H1 (cell line): ENCODE data around the gene SCGB3A1. TPM values are rescaled to one million over a fixed set of nuclear protein-coding genes. Genes with fewer than 3 reads are reported as not detected.

Experiments used
- CTCF ChIA-PET: fragments of 300-600 bp; sonication (Branson Sonifier 250); formaldehyde crosslinking; loops from one replicate; lab custom pipeline; 2021; ENCODE audit not compliant: partially characterized antibody; lab: Charles Lee
- POLR2A ChIA-PET: fragments of 300-600 bp; sonication (Branson Sonifier 250); formaldehyde crosslinking; loops from one replicate; lab custom pipeline; 2021; ENCODE audit warnings: inconsistent platforms; ENCODE audit not compliant: partially characterized antibody; lab: Charles Lee
- DNase-seq, 2 experiments: peaks; one replicate each; pipeline versions ENCODE4 v3.0.0 to v3.0.0-alpha.2; 2010 to 2022; ENCODE audit warnings: low spot score in 2 of 2, low read depth in 1 of 2, mixed read lengths in 1 of 2
- FAIRE-seq: peaks from 2 replicates; lab custom pipeline; 2011; peaks lifted over from hg19 to GRCh38; lab: Jason Lieb, UNC
- H2AFZ ChIP-seq: 2 replicates; pipeline ENCODE4 v1.8.1; 2012; ENCODE audit warnings: low read length, inconsistent platforms
- H2AK5ac ChIP-seq: 2 replicates; pipeline ENCODE4 v1.6.1; 2013; ENCODE audit warnings: low read depth, low read length
- H2BK120ac ChIP-seq: replicated peaks from 2 replicates; pipeline ENCODE3; 2013; ENCODE audit warnings: low read depth, low read length, inconsistent platforms
- H2BK12ac ChIP-seq: 2 replicates; pipeline ENCODE4 v1.6.1; 2013; ENCODE audit warnings: low read depth, low read length
- H2BK15ac ChIP-seq: 2 replicates; pipeline ENCODE4 v1.6.1; 2013; ENCODE audit warnings: low read length
- H2BK20ac ChIP-seq: 2 replicates; pipeline ENCODE4 v1.6.1; 2013; ENCODE audit warnings: low read length
- H2BK5ac ChIP-seq: 2 replicates; pipeline ENCODE4 v1.6.1; 2013; ENCODE audit warnings: low read depth, low read length
- H3K14ac ChIP-seq: 2 replicates; pipeline ENCODE4 v1.6.1; 2013; ENCODE audit warnings: inconsistent platforms; ENCODE audit not compliant: insufficient read length
- H3K18ac ChIP-seq: 2 replicates; pipeline ENCODE4 v1.6.1; 2013; ENCODE audit warnings: low read length; ENCODE audit errors: extremely low read depth
- H3K23ac ChIP-seq: 2 replicates; pipeline ENCODE4 v1.6.1; 2013; ENCODE audit warnings: inconsistent platforms; ENCODE audit not compliant: insufficient read length
- H3K23me2 ChIP-seq: 2 replicates; pipeline ENCODE4 v1.6.1; 2013; ENCODE audit warnings: low read depth, low read length
- H3K27ac ChIP-seq: 2 replicates; pipeline ENCODE4 v1.6.1; 2011; ENCODE audit warnings: low read depth, low read length, inconsistent platforms
- H3K27me3 ChIP-seq, 4 experiments: replicated peaks in 1 of 4; 1 replicate in 1 of 4; 2 replicates in 3 of 4; pipeline versions ENCODE4 v1.6.1 to v1.8.1; 2011 to 2013; ENCODE audit warnings: low read length in 3 of 4, mild to moderate bottlenecking in 3 of 4, inconsistent platforms in 2 of 4, mixed read lengths in 2 of 4, moderate library complexity in 1 of 4; ENCODE audit not compliant: control insufficient read depth in 3 of 4, insufficient read depth in 3 of 4; ENCODE audit errors: extremely low read depth in 1 of 4
- H3K36me3 ChIP-seq, 4 experiments: 2 replicates each; pipeline versions ENCODE4 v1.6.1 to v1.8.1; 2011 to 2013; ENCODE audit warnings: mild to moderate bottlenecking in 4 of 4, low read length in 3 of 4, moderate library complexity in 2 of 4, control low read depth in 1 of 4, inconsistent platforms in 1 of 4; ENCODE audit not compliant: insufficient read depth in 4 of 4, control insufficient read depth in 2 of 4
- H3K4ac ChIP-seq: replicated peaks from 2 replicates; pipeline ENCODE3; 2013; ENCODE audit warnings: low read length, low read depth, mixed read lengths, inconsistent platforms; ENCODE audit not compliant: insufficient read length
- H3K4me1 ChIP-seq, 4 experiments: replicated peaks in 1 of 4; 1 replicate in 1 of 4; 2 replicates in 3 of 4; pipeline versions ENCODE4 v1.6.1 to v1.8.1; 2011 to 2013; ENCODE audit warnings: low read length in 3 of 4, inconsistent platforms in 2 of 4, mixed read lengths in 1 of 4; ENCODE audit not compliant: insufficient read depth in 4 of 4, control insufficient read depth in 3 of 4
- H3K4me2 ChIP-seq, 2 experiments: 2 replicates each; pipeline versions ENCODE4 v1.6.1 to v1.8.1; 2011 to 2013; ENCODE audit warnings: low read depth in 2 of 2, low read length in 2 of 2, control low read depth in 1 of 2, inconsistent platforms in 1 of 2, mild to moderate bottlenecking in 1 of 2; ENCODE audit not compliant: insufficient read depth in 1 of 2
- H3K4me3 ChIP-seq, 4 experiments: fragments of 200-600, 300-600 bp in 1 of 4; sonication (generic), shearing (Covaris generic), sonication (Bioruptor Twin) in 1 of 4; 2 replicates each; pipeline versions ENCODE4 v1.5.1 to v1.8.1; 2011 to 2016; ENCODE audit warnings: low read length in 4 of 4, low read depth in 3 of 4, control low read depth in 2 of 4, inconsistent platforms in 2 of 4, mild to moderate bottlenecking in 2 of 4, mixed read lengths in 1 of 4, moderate library complexity in 1 of 4; ENCODE audit not compliant: insufficient read depth in 2 of 4; ENCODE audit errors: extremely low read depth in 1 of 4
- H3K56ac ChIP-seq: replicated peaks from 2 replicates; pipeline ENCODE3; 2013; ENCODE audit warnings: low read depth, mild to moderate bottlenecking, mixed read lengths, low read length, inconsistent platforms; ENCODE audit not compliant: insufficient read length
- H3K79me1 ChIP-seq: 2 replicates; pipeline ENCODE4 v1.6.1; 2013; ENCODE audit warnings: low read depth, low read length, control low read depth
- H3K79me2 ChIP-seq, 2 experiments: 2 replicates each; pipeline versions ENCODE4 v1.6.1 to v1.8.1; 2012 to 2013; ENCODE audit warnings: low read length in 2 of 2, mild to moderate bottlenecking in 2 of 2, inconsistent platforms in 1 of 2; ENCODE audit not compliant: insufficient read depth in 2 of 2, control insufficient read depth in 1 of 2
- H3K9ac ChIP-seq, 4 experiments: replicated peaks in 1 of 4; 1 replicate in 1 of 4; 2 replicates in 3 of 4; pipeline versions ENCODE4 v1.6.1 to v1.8.1; 2011 to 2013; ENCODE audit warnings: low read depth in 3 of 4, low read length in 3 of 4, control low read depth in 2 of 4, mild to moderate bottlenecking in 2 of 4, moderate library complexity in 2 of 4, inconsistent platforms in 1 of 4; ENCODE audit errors: extremely low read depth in 1 of 4
- H3K9me3 ChIP-seq, 2 experiments: 2 replicates each; pipeline versions ENCODE4 v1.6.1 to v1.8.1; 2012 to 2013; ENCODE audit warnings: mild to moderate bottlenecking in 2 of 2, moderate library complexity in 2 of 2, control low read depth in 1 of 2, inconsistent platforms in 1 of 2, low read depth in 1 of 2, low read length in 1 of 2, mixed read lengths in 1 of 2; ENCODE audit not compliant: insufficient read depth in 2 of 2
- H4K20me1 ChIP-seq, 2 experiments: replicated peaks in 1 of 2; 2 replicates each; pipeline versions ENCODE3 to v1.8.1; 2011 to 2013; ENCODE audit warnings: inconsistent platforms in 2 of 2, low read length in 2 of 2, mild to moderate bottlenecking in 1 of 2; ENCODE audit not compliant: insufficient read depth in 2 of 2, control insufficient read depth in 1 of 2
- H4K5ac ChIP-seq: 2 replicates; pipeline ENCODE4 v1.6.1; 2013; ENCODE audit warnings: low read length, low read depth, mixed read lengths, inconsistent platforms; ENCODE audit not compliant: insufficient read length
- H4K8ac ChIP-seq: 2 replicates; pipeline ENCODE4 v1.8.0; 2013; ENCODE audit warnings: mild to moderate bottlenecking, moderate library complexity, low read length, inconsistent platforms; ENCODE audit not compliant: insufficient read depth; ENCODE audit errors: extremely low read depth
- H4K91ac ChIP-seq: replicated peaks from 2 replicates; pipeline ENCODE3; 2013; ENCODE audit warnings: low read length, mixed read lengths, inconsistent platforms; ENCODE audit not compliant: insufficient read length
- SIRT6 ChIP-seq: IDR thresholded peaks from one replicate; pipeline ENCODE4 v1.7.1; 2012; ENCODE audit warnings: low read length, inconsistent platforms
- TEAD4 ChIP-seq: IDR thresholded peaks from 2 replicates; pipeline ENCODE4 v1.6.1; 2012; ENCODE audit warnings: low read depth, low read length, inconsistent platforms, mixed read lengths
- YY1 ChIP-seq: IDR thresholded peaks from 2 replicates; pipeline ENCODE4 v1.6.1; 2011; ENCODE audit warnings: low read depth, mild to moderate bottlenecking, low read length
- WGBS, 2 experiments: shearing (Covaris generic) in 1 of 2; methylation state at CpG; one replicate each; pipeline versions ENCODE4 v1.1.6 to v1.1.7; 2013 to 2015; ENCODE audit warnings: low lambda C conversion rate in 2 of 2, mixed read lengths in 2 of 2, inconsistent platforms in 1 of 2, low coverage in 1 of 2, missing lambda C conversion rate in 1 of 2; ENCODE audit not compliant: insufficient replicate concordance in 2 of 2, insufficient coverage in 1 of 2, insufficient read length in 1 of 2; ENCODE audit errors: extremely low coverage in 1 of 2, missing lambda C conversion rate in 1 of 2; 5-methylcytosine and 5-hydroxymethylcytosine counted together
- polyA plus RNA-seq, 7 experiments: library from polyadenylated mRNA; depleted of rRNA in 3 of 7; stranded (reverse) in 5 of 7; unstranded in 2 of 7; fragments of >200 nt in 5 of 7; fragments of 200-250 nt in 2 of 7; gene quantifications; 1 replicate in 5 of 7; 2 replicates in 1 of 7; 4 replicates in 1 of 7; pipeline versions ENCODE4 v1.2.1 to v1.2.3, GENCODE V29; 2011 to 2013; ENCODE audit warnings: missing spikeins in 2 of 7, mixed read lengths in 2 of 7
- total RNA-seq: library from RNA; stranded (reverse); fragmentation: NEBNext Ultra II Directional; extraction: Animal tissue kit (Norgen Biotek cat#: 25700); gene quantifications from 2 replicates; pipeline ENCODE4 v1.2.1, GENCODE V29; 2021

The SCGB3A1 gene
- total and polyA plus RNA-seq, 2 of the 8 experiments (the other 6 are each of a cell fraction or from before 2014, with no cell fraction given): 0.20 TPM; not detected in 1

DNA sequence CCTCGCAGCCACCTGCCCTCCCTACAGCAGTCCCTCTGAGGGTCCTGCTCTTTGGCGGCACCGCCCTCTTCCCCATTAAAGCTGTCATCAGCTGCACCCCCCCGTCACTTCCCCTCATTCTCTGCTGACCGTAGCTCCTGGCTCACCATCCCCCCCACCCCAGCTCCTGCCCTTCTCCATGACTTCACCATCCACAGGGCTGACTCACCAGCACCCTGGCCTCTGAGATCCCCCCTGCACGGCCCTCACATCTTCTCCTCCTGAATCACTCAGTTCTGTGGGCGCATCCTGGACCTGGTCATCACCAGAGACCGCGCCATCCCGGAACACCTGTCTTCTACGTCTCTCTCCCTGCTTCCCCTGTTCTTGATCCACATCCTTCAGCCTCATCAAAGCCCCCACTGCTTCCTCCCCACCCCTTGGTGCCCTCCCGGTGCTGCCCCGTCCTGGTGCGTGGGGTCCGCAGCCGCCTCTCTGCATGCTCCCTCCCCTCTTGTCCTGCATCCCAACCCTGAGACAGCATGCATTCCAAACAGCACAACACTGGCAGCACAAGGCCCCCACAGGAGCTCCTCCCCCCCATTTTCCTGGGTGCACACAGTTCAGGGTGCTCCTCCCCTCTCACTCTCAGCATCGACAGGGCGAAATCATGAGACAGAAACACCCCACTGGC, 45.2 kb upstream of the SCGB3A1 start:
- Histone ChIP-seq H3K4me1 (peaks cover 0 to 6% (median 2%) of the 10 kb centered on the region in 4 experiments; a peak in 4 of 7 replicates), H4K20me1 (peaks cover 0 to 2% of the 10 kb centered on the region in 2 experiments), H3K23ac (no peak overlapping the region), H2BK20ac (no peak overlapping the region), H3K9me3 (no peaks in the 10 kb centered on the region), H3K4me2 (no peak overlapping the region), H3K79me1 (no peaks in the 10 kb centered on the region), H2BK120ac (no peak overlapping the region), H3K79me2 (no peaks in the 10 kb centered on the region), H3K18ac (no peak overlapping the region; the same call in 1 of the 2 replicates), H2AK5ac (no peak overlapping the region), H3K4ac (no peak overlapping the region), H3K4me3 (no peak overlapping the region), H2BK15ac (no peak overlapping the region), H4K91ac (no peak overlapping the region), H2BK5ac (no peak overlapping the region), H3K56ac (no peak overlapping the region), H2BK12ac (no peak overlapping the region), H3K36me3 (no peaks in the 10 kb centered on the region), H3K27ac (no peak overlapping the region), H4K5ac (no peak overlapping the region), H4K8ac (no peak overlapping the region), H3K9ac (no peak overlapping the region), H2AFZ (no peak overlapping the region), H3K14ac (no peak overlapping the region), H3K23me2 (peaks cover 6% of the 10 kb centered on the region; the same call in 1 of the 2 replicates), H3K27me3 (no peaks in the 10 kb centered on the region)
- no peak for FAIRE-seq
- ChIA-PET POLR2A (interaction anchor here (1.0 kb wide), 1 partner anchor 9 kb away, joined by 3 read pairs; no protein-coding TSS in a partner anchor), CTCF (interaction anchor here (0.6 to 2.2 kb wide), 4 partner anchors 12 to 25 kb away, joined by 3 to 7 read pairs (median 6); no protein-coding TSS in a partner anchor)
- 95% methylated on average over 13 of the region's 18 CpGs; no CpG with 5 or more reads in 1 of the 2 experiments for WGBS, 2 experiments
- TF ChIP-seq TEAD4 (no peak), YY1 (no peak), SIRT6 (no peak)
- no peak for DNase-seq
